Activated effector memory CD4-positive, alpha-beta T cell treated with Interleukin-2 at 50 U/mL for 16 hours (primary cell): ENCODE results near the gene RALGPS1.

Experiments
- DNase-seq: peaks from one replicate; pipeline ENCODE4 v3.0.0-alpha.2; 2020

Gene RALGPS1

GRCh38 chr9:127124111-127124531, 209.5 kb downstream of the RALGPS1 start:
- no peak for DNase-seq

GRCh38 chr9:127124792-127125191, 210.2 kb downstream of the RALGPS1 start:
- DNase-seq, result no peak

- no peak for DNase-seq
Measured at GRCh38 chr9:127126971-127127370, 212.4 kb downstream of the RALGPS1 start.

GRCh38 chr9:127128341-127129072, 213.9 kb downstream of the RALGPS1 start:
- DNase-seq, result no peak

GRCh38 chr9:127129073-127129717, 214.6 kb downstream of the RALGPS1 start:
- no peak for DNase-seq

GRCh38 chr9:127129718-127130085, 215.1 kb downstream of the RALGPS1 start:
- no peak for DNase-seq

- no peak for DNase-seq
Measured at GRCh38 chr9:127130235-127130634, 215.7 kb downstream of the RALGPS1 start.

- DNase-seq, result no peak
Measured at GRCh38 chr9:127130661-127131538, 216.3 kb downstream of the RALGPS1 start.

GRCh38 chr9:127131871-127132270, 217.3 kb downstream of the RALGPS1 start:
- DNase-seq, result no peak

GRCh38 chr9:127132375-127132774, 217.8 kb downstream of the RALGPS1 start:
- DNase-seq, result no peak

GRCh38 chr9:127132921-127133647, 218.5 kb downstream of the RALGPS1 start:
- DNase-seq, result no peak

- no peak for DNase-seq
Measured at GRCh38 chr9:127133739-127134167, 219.2 kb downstream of the RALGPS1 start.

GRCh38 chr9:127135056-127135745, 220.6 kb downstream of the RALGPS1 start:
- DNase-seq, result no peak

GRCh38 chr9:127136081-127136879, 221.7 kb downstream of the RALGPS1 start:
- DNase-seq, result no peak

GRCh38 chr9:127136880-127137639, 222.5 kb downstream of the RALGPS1 start:
- no peak for DNase-seq

GRCh38 chr9:127137640-127138360, 223.2 kb downstream of the RALGPS1 start:
- DNase-seq, result no peak

GRCh38 chr9:127138444-127138843, 223.9 kb downstream of the RALGPS1 start:
- no peak for DNase-seq

GRCh38 chr9:127139071-127139731, 224.6 kb downstream of the RALGPS1 start:
- no peak for DNase-seq

- no peak for DNase-seq
Measured at GRCh38 chr9:127139775-127140174, 225.2 kb downstream of the RALGPS1 start.
